NCI-H128 (cell line): ENCODE results near the gene MARCHF10.
A peak's percentile ranks its signal among the peaks of the same experiment; 100 is the strongest.
"Not testable (repeated sequence)": the region's sequence is repeated elsewhere in the genome, so short reads cannot be mapped to it uniquely, and the experiment has no call there.

Experiments
- DNase-seq: peaks from one replicate; lab custom pipeline; 2025; ENCODE audit not compliant: unreplicated experiment; lab: John Stamatoyannopoulos, UW

MARCHF10 gene

GRCh38 chr17:62807812-62808575 lies at the start of gene MARCHF10:
Gene MARCHF10 (minus strand): TSS chr17:62808314. CDS start chr17:62801735, 6,579 bp downstream.
- peak; percentile 22 for DNase-seq

- no peak for DNase-seq
Observed at GRCh38 chr17:62857526-62857925, 49.4 kb upstream of the MARCHF10 start.

GRCh38 chr17:62856594-62856993 lies 48.5 kb upstream of the MARCHF10 start:
- DNase-seq, result no peak

GRCh38 chr17:62855156-62855555 lies 47.0 kb upstream of the MARCHF10 start:
- no peak for DNase-seq

- no peak for DNase-seq
Observed at GRCh38 chr17:62854098-62854680, 46.1 kb upstream of the MARCHF10 start.

GRCh38 chr17:62852195-62852594 lies 44.1 kb upstream of the MARCHF10 start:
- no peak for DNase-seq

- DNase-seq, result not testable (repeated sequence)
Observed at GRCh38 chr17:62849591-62850415, 41.7 kb upstream of the MARCHF10 start.

- DNase-seq, result no peak
Observed at GRCh38 chr17:62848334-62848733, 40.2 kb upstream of the MARCHF10 start.

GRCh38 chr17:62847426-62847825 lies 39.3 kb upstream of the MARCHF10 start:
- no peak for DNase-seq

- no peak for DNase-seq
Observed at GRCh38 chr17:62840871-62841270, 32.8 kb upstream of the MARCHF10 start.

- not testable (repeated sequence) for DNase-seq
Observed at GRCh38 chr17:62833816-62834215, 25.7 kb upstream of the MARCHF10 start.

GRCh38 chr17:62832405-62832804 lies 24.3 kb upstream of the MARCHF10 start:
- DNase-seq, result no peak

- not testable (repeated sequence) for DNase-seq
Observed at GRCh38 chr17:62831066-62831465, 23.0 kb upstream of the MARCHF10 start.

GRCh38 chr17:62827746-62828485 lies 19.8 kb upstream of the MARCHF10 start:
- DNase-seq, result no peak

- no peak for DNase-seq
Observed at GRCh38 chr17:62826956-62827355, 18.8 kb upstream of the MARCHF10 start.

GRCh38 chr17:62825182-62825581 lies 17.1 kb upstream of the MARCHF10 start:
- no peak for DNase-seq

GRCh38 chr17:62824290-62825131 lies 16.4 kb upstream of the MARCHF10 start:
- DNase-seq, result no peak

GRCh38 chr17:62823111-62823893 lies 15.2 kb upstream of the MARCHF10 start:
- DNase-seq, result no peak
